ENCODE results near the gene FRMPD2. TPM values are rescaled to one million over a fixed set of nuclear protein-coding genes. Genes with fewer than 3 reads are reported as not detected.

Gene FRMPD2
- polyA plus RNA-seq, 1 of the 3 experiments (the other 2 are of a cell fraction) = 0.02 TPM

DNA sequence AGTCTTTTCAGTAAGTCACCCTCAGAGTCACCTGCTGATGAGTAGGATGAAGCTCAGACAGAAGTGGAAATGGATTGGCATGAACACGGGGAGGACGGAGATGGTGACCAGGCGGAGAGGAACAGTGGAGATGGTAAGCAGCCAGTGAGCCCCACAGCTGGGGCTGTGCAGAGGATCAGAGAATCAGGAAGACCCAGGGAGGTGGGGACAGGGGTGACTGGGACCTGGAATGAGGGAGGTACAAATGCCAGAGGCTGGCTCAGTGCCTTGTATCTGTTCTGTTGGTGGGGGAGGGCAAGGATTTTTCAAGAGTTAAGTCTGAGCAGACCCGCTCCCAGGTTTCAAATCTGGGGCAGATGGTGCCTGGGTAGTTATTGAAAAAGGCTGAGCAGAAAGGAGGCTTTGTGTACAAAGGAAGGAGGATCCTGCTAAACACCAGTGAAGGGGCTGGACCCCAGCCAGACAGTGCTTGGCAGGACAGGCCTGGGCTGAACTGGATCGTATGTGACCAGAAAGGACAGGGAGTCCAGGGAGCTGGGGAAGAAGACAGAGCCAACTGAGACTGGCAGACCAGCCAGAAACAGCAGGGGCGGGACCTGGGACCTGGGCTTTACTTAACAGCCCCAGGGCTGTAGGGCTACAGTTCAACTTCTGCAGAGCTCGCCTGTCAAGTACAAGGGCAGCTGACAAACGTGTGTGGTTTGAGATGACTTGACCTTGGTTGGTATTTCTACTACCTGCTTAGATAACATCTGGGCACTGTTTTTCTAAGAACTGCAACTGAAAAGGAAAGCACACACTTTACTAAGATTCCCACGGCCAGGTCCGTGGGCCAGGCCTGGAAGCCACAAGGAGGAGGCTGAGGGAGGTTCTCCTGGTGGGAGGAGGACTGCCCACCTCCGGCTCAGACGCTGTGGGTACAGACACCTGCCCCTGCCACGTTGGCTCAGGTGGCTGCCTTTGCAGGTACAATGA, 13.2 kb upstream of the FRMPD2 start:
- no peaks in the 10 kb centered on the region for H3K9me2 ChIP-seq

More for the DNA sequence above, 13.2 kb upstream of the FRMPD2 start:
- Histone ChIP-seq H2AFZ (ENCODE audit: low read depth) (no peak overlapping the region), H3K4me3 (ENCODE audit: low read depth in 2 of 2, low read length in 1 of 2) (no peak overlapping the region), H3K79me2 (ENCODE audit: insufficient read depth) (no peaks in the 10 kb centered on the region), H3K27ac (ENCODE audit: low read depth in 2 of 2, low read length in 1 of 2) (peak overlapping the region in 1 of 2 experiments; percentile 9; a peak in 1 of 4 replicates), H3K27me3 (ENCODE audit: insufficient read depth) (no peaks in the 10 kb centered on the region; the same call in 1 of the 2 replicates), H3K4me2 (no peak overlapping the region), H4K20me1 (ENCODE audit: insufficient read depth) (no peaks in the 10 kb centered on the region), H3K9ac (no peak overlapping the region), H3K4me1 (ENCODE audit: control insufficient read depth in 1 of 2, insufficient read depth in 2 of 2, low read depth in 1 of 2, low read length in 1 of 2) (peaks cover 0 to 20% of the 10 kb centered on the region in 2 experiments; a peak in 1 of 4 replicates), H3F3A (replicated peaks; ENCODE audit: insufficient read depth) (no peaks in the 10 kb centered on the region), H3K36me3 (replicated peaks in 1 of 2; ENCODE audit: control insufficient read depth in 1 of 2, insufficient read depth in 2 of 2, low read length in 1 of 2) (no peaks in the 10 kb centered on the region), H3K9me3 (no peaks in the 10 kb centered on the region)
- CTCF ChIA-PET = interaction anchor here (1.0 to 1.7 kb wide), 4 partner anchors 12 to 16 kb away, joined by 3 to 7 read pairs (median 4); no protein-coding TSS in a partner anchor
- WGBS (ENCODE audit: low lambda C conversion rate) = 74% methylated on average over 13 of the region's 13 CpGs
- POLR2A ChIA-PET = no interaction called here
- DNase-seq = peak; percentile 22
- no peak for TF ChIP-seq FOSL2 (IDR thresholded peaks at IDR 0.05; ENCODE audit: borderline replicate concordance, low read depth)
- TF ChIP-seq, protein P1, sequence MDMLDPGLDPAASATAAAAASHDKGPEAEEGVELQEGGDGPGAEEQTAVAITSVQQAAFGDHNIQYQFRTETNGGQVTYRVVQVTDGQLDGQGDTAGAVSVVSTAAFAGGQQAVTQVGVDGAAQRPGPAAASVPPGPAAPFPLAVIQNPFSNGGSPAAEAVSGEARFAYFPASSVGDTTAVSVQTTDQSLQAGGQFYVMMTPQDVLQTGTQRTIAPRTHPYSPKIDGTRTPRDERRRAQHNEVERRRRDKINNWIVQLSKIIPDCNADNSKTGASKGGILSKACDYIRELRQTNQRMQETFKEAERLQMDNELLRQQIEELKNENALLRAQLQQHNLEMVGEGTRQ (IDR thresholded peaks at IDR 0.05; ENCODE audit: borderline replicate concordance, low read depth, low read length) = no peak
- TF ChIP-seq, protein P2, sequence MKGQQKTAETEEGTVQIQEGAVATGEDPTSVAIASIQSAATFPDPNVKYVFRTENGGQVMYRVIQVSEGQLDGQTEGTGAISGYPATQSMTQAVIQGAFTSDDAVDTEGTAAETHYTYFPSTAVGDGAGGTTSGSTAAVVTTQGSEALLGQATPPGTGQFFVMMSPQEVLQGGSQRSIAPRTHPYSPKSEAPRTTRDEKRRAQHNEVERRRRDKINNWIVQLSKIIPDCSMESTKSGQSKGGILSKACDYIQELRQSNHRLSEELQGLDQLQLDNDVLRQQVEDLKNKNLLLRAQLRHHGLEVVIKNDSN (IDR thresholded peaks at IDR 0.05; ENCODE audit: borderline replicate concordance, low read depth) = no peak
- no peak for TF ChIP-seq ZBTB33 (IDR thresholded peaks at IDR 0.05; ENCODE audit: borderline replicate concordance, low read depth)
- TF ChIP-seq, protein P3, sequence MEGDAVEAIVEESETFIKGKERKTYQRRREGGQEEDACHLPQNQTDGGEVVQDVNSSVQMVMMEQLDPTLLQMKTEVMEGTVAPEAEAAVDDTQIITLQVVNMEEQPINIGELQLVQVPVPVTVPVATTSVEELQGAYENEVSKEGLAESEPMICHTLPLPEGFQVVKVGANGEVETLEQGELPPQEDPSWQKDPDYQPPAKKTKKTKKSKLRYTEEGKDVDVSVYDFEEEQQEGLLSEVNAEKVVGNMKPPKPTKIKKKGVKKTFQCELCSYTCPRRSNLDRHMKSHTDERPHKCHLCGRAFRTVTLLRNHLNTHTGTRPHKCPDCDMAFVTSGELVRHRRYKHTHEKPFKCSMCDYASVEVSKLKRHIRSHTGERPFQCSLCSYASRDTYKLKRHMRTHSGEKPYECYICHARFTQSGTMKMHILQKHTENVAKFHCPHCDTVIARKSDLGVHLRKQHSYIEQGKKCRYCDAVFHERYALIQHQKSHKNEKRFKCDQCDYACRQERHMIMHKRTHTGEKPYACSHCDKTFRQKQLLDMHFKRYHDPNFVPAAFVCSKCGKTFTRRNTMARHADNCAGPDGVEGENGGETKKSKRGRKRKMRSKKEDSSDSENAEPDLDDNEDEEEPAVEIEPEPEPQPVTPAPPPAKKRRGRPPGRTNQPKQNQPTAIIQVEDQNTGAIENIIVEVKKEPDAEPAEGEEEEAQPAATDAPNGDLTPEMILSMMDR (IDR thresholded peaks at IDR 0.05) = no peak
- no peak for TF ChIP-seq RXRA (IDR thresholded peaks at IDR 0.05; ENCODE audit: borderline replicate concordance, low read depth)
- no peak for TF ChIP-seq FOXM1 (IDR thresholded peaks at IDR 0.05; ENCODE audit: low read depth)
- no peak for TF ChIP-seq TEAD4 (IDR thresholded peaks at IDR 0.05; ENCODE audit: borderline replicate concordance, insufficient read depth)
- no peak for TF ChIP-seq IRF3 (IDR thresholded peaks at IDR 0.05; ENCODE audit: low read depth, low read length)
- no peak for TF ChIP-seq POLR2AphosphoS5 (IDR thresholded peaks at IDR 0.05; ENCODE audit: low read depth, low read length)
- no peak for TF ChIP-seq NRF1 (IDR thresholded peaks at IDR 0.05; ENCODE audit: low read depth, low read length)
- no peak for TF ChIP-seq GATA2 (CRISPR knock-in tag; IDR thresholded peaks at IDR 0.05)
